ENCODE results near the gene NCAM1.

Gene NCAM1

GRCh38 chr11:113178381-113179070, 217.3 kb downstream of the NCAM1 start:
- Histone ChIP-seq H3K9me3 (ENCODE audit: low read length) (no peaks in the 10 kb centered on the region), H3K36me3 (ENCODE audit: insufficient read depth, low read length) (no peaks in the 10 kb centered on the region), H3K27me3 (ENCODE audit: control insufficient read depth in 1 of 2, insufficient read depth in 2 of 2, low read length in 2 of 2) (no peaks in the 10 kb centered on the region), H3K4me1 (ENCODE audit: insufficient read depth, low read length) (peaks cover 5% of the 10 kb centered on the region), H3K9ac (ENCODE audit: low read length) (no peak overlapping the region), H3K4me3 (ENCODE audit: low read depth in 1 of 2, low read length in 2 of 2) (no peak overlapping the region), H3K27ac (ENCODE audit: low read depth, low read length) (no peak overlapping the region)

GRCh38 chr11:113179181-113179704, 218.0 kb downstream of the NCAM1 start:
- Histone ChIP-seq H3K27me3 (ENCODE audit: control insufficient read depth in 1 of 2, insufficient read depth in 2 of 2, low read length in 2 of 2) (no peaks in the 10 kb centered on the region), H3K27ac (ENCODE audit: low read depth, low read length) (no peak overlapping the region), H3K36me3 (ENCODE audit: insufficient read depth, low read length) (no peaks in the 10 kb centered on the region), H3K9me3 (ENCODE audit: low read length) (no peaks in the 10 kb centered on the region), H3K9ac (ENCODE audit: low read length) (no peak overlapping the region), H3K4me1 (ENCODE audit: insufficient read depth, low read length) (peaks cover 5% of the 10 kb centered on the region), H3K4me3 (ENCODE audit: low read depth in 1 of 2, low read length in 2 of 2) (no peak overlapping the region)

GRCh38 chr11:113181094-113181493, 219.9 kb downstream of the NCAM1 start:
- H3K36me3 ChIP-seq (ENCODE audit: insufficient read depth, low read length): no peaks in the 10 kb centered on the region
- H3K9ac ChIP-seq (ENCODE audit: low read length): no peak overlapping the region
- no peak overlapping the region for H3K27ac ChIP-seq (ENCODE audit: low read depth, low read length)
- no peaks in the 10 kb centered on the region for H3K4me1 ChIP-seq (ENCODE audit: insufficient read depth, low read length)
- no peaks in the 10 kb centered on the region for H3K27me3 ChIP-seq (ENCODE audit: control insufficient read depth in 1 of 2, insufficient read depth in 2 of 2, low read length in 2 of 2)
- no peaks in the 10 kb centered on the region for H3K9me3 ChIP-seq (ENCODE audit: low read length)
- no peak overlapping the region for H3K4me3 ChIP-seq (ENCODE audit: low read depth in 1 of 2, low read length in 2 of 2)

- Histone ChIP-seq H3K9ac (ENCODE audit: low read length) (no peak overlapping the region), H3K4me1 (ENCODE audit: insufficient read depth, low read length) (no peaks in the 10 kb centered on the region), H3K9me3 (ENCODE audit: low read length) (no peaks in the 10 kb centered on the region), H3K27ac (ENCODE audit: low read depth, low read length) (no peak overlapping the region), H3K27me3 (ENCODE audit: control insufficient read depth in 1 of 2, insufficient read depth in 2 of 2, low read length in 2 of 2) (no peaks in the 10 kb centered on the region), H3K36me3 (ENCODE audit: insufficient read depth, low read length) (no peaks in the 10 kb centered on the region), H3K4me3 (ENCODE audit: low read depth in 1 of 2, low read length in 2 of 2) (no peak overlapping the region)
Measured at GRCh38 chr11:113182288-113182687, 221.1 kb downstream of the NCAM1 start.

GRCh38 chr11:113184498-113184897, 223.3 kb downstream of the NCAM1 start:
- Histone ChIP-seq H3K9ac (ENCODE audit: low read length) (no peak overlapping the region), H3K9me3 (ENCODE audit: low read length) (no peaks in the 10 kb centered on the region), H3K4me1 (ENCODE audit: insufficient read depth, low read length) (no peaks in the 10 kb centered on the region), H3K27me3 (ENCODE audit: control insufficient read depth in 1 of 2, insufficient read depth in 2 of 2, low read length in 2 of 2) (no peaks in the 10 kb centered on the region), H3K27ac (ENCODE audit: low read depth, low read length) (no peak overlapping the region), H3K4me3 (ENCODE audit: low read depth in 1 of 2, low read length in 2 of 2) (no peak overlapping the region), H3K36me3 (ENCODE audit: insufficient read depth, low read length) (no peaks in the 10 kb centered on the region)

- Histone ChIP-seq H3K27me3 (ENCODE audit: control insufficient read depth in 1 of 2, insufficient read depth in 2 of 2, low read length in 2 of 2) (no peaks in the 10 kb centered on the region), H3K9me3 (ENCODE audit: low read length) (no peaks in the 10 kb centered on the region), H3K4me1 (ENCODE audit: insufficient read depth, low read length) (peaks cover 2% of the 10 kb centered on the region), H3K36me3 (ENCODE audit: insufficient read depth, low read length) (no peaks in the 10 kb centered on the region), H3K9ac (ENCODE audit: low read length) (no peak overlapping the region), H3K4me3 (ENCODE audit: low read depth in 1 of 2, low read length in 2 of 2) (no peak overlapping the region), H3K27ac (ENCODE audit: low read depth, low read length) (no peak overlapping the region)
Measured at GRCh38 chr11:113188371-113188834, 227.2 kb downstream of the NCAM1 start.

- Histone ChIP-seq H3K4me3 (ENCODE audit: low read depth in 1 of 2, low read length in 2 of 2) (no peak overlapping the region), H3K9me3 (ENCODE audit: low read length) (no peaks in the 10 kb centered on the region), H3K9ac (ENCODE audit: low read length) (no peak overlapping the region), H3K4me1 (ENCODE audit: insufficient read depth, low read length) (peaks cover 10% of the 10 kb centered on the region), H3K27me3 (ENCODE audit: control insufficient read depth in 1 of 2, insufficient read depth in 2 of 2, low read length in 2 of 2) (no peaks in the 10 kb centered on the region), H3K36me3 (ENCODE audit: insufficient read depth, low read length) (no peaks in the 10 kb centered on the region), H3K27ac (ENCODE audit: low read depth, low read length) (no peak overlapping the region)
Measured at GRCh38 chr11:113189909-113190667, 228.9 kb downstream of the NCAM1 start.

- no peaks in the 10 kb centered on the region for H3K27me3 ChIP-seq (ENCODE audit: control insufficient read depth in 1 of 2, insufficient read depth in 2 of 2, low read length in 2 of 2)
- H3K4me1 ChIP-seq (ENCODE audit: insufficient read depth, low read length): peaks cover 10% of the 10 kb centered on the region
- no peak overlapping the region for H3K27ac ChIP-seq (ENCODE audit: low read depth, low read length)
- no peak overlapping the region for H3K9ac ChIP-seq (ENCODE audit: low read length)
- H3K36me3 ChIP-seq (ENCODE audit: insufficient read depth, low read length): no peaks in the 10 kb centered on the region
- no peak overlapping the region for H3K4me3 ChIP-seq (ENCODE audit: low read depth in 1 of 2, low read length in 2 of 2)
- H3K9me3 ChIP-seq (ENCODE audit: low read length): no peaks in the 10 kb centered on the region
Measured at GRCh38 chr11:113192121-113192925, 231.1 kb downstream of the NCAM1 start.

GRCh38 chr11:113193016-113193415, 231.8 kb downstream of the NCAM1 start:
- no peak overlapping the region for H3K27ac ChIP-seq (ENCODE audit: low read depth, low read length)
- H3K4me1 ChIP-seq (ENCODE audit: insufficient read depth, low read length): peaks cover 10% of the 10 kb centered on the region
- H3K4me3 ChIP-seq (ENCODE audit: low read depth in 1 of 2, low read length in 2 of 2): no peak overlapping the region
- no peaks in the 10 kb centered on the region for H3K36me3 ChIP-seq (ENCODE audit: insufficient read depth, low read length)
- H3K9ac ChIP-seq (ENCODE audit: low read length): no peak overlapping the region
- H3K9me3 ChIP-seq (ENCODE audit: low read length): no peaks in the 10 kb centered on the region
- H3K27me3 ChIP-seq (ENCODE audit: control insufficient read depth in 1 of 2, insufficient read depth in 2 of 2, low read length in 2 of 2): no peaks in the 10 kb centered on the region

- Histone ChIP-seq H3K27ac (ENCODE audit: low read depth, low read length) (no peak overlapping the region), H3K9me3 (ENCODE audit: low read length) (no peaks in the 10 kb centered on the region), H3K4me1 (ENCODE audit: insufficient read depth, low read length) (peaks cover 10% of the 10 kb centered on the region)
Measured at GRCh38 chr11:113193946-113194345, 232.7 kb downstream of the NCAM1 start.

GRCh38 chr11:113195728-113196127, 234.5 kb downstream of the NCAM1 start:
- H3K36me3 ChIP-seq (ENCODE audit: insufficient read depth, low read length): no peaks in the 10 kb centered on the region
- H3K27me3 ChIP-seq (ENCODE audit: control insufficient read depth in 1 of 2, insufficient read depth in 2 of 2, low read length in 2 of 2): no peaks in the 10 kb centered on the region
- H3K4me3 ChIP-seq (ENCODE audit: low read depth in 1 of 2, low read length in 2 of 2): no peak overlapping the region
- peaks cover 10% of the 10 kb centered on the region for H3K4me1 ChIP-seq (ENCODE audit: insufficient read depth, low read length)
- H3K9me3 ChIP-seq (ENCODE audit: low read length): no peaks in the 10 kb centered on the region
- H3K9ac ChIP-seq (ENCODE audit: low read length): no peak overlapping the region
- H3K27ac ChIP-seq (ENCODE audit: low read depth, low read length): no peak overlapping the region

More at GRCh38 chr11:113193946-113194345, 232.7 kb downstream of the NCAM1 start:
- Histone ChIP-seq H3K9ac (ENCODE audit: low read length) (no peak overlapping the region), H3K27me3 (ENCODE audit: control insufficient read depth in 1 of 2, insufficient read depth in 2 of 2, low read length in 2 of 2) (no peaks in the 10 kb centered on the region), H3K36me3 (ENCODE audit: insufficient read depth, low read length) (no peaks in the 10 kb centered on the region), H3K4me3 (ENCODE audit: low read depth in 1 of 2, low read length in 2 of 2) (no peak overlapping the region)

Measured in muscle layer of colon (tissue), 2 donors.